PC-3 (cell line): Measurements from ENCODE around the gene ZNF768. TPM values are rescaled to one million over a fixed set of nuclear protein-coding genes. Genes with fewer than 3 reads are reported as not detected.

ENCODE experiments used
- ATAC-seq: fragments of 200-7000 bp; cut with Tn5 transposase; 2 replicates; pipeline ENCODE4 v1.9.1; 2020; ENCODE audit warnings: mild to moderate bottlenecking, moderate library complexity
- Bru-seq: library from RNA; stranded (reverse); fragments of 400-500 nt; gene quantifications from one replicate; lab custom pipeline; 2021; lab: Mats Ljungman, UMichigan
- BruChase-seq, 2 experiments: library from RNA; stranded (reverse); fragments of 400-500 nt; gene quantifications; one replicate each; lab custom pipeline; 2021; lab: Mats Ljungman, UMichigan
- BruUV-seq: library from RNA; stranded (reverse); fragments of 400-500 nt; replicated peaks from 2 replicates; lab custom pipeline; 2021; lab: Mats Ljungman, UMichigan
- CTCF ChIA-PET: fragments of 300-600 bp; sonication (Branson Sonifier 250); formaldehyde crosslinking; loops from one replicate; lab custom pipeline; 2022; ENCODE audit warnings: antibody characterized with exemption; lab: Charles Lee
- POLR2A ChIA-PET: fragments of 300-600 bp; sonication (Branson Sonifier 250); formaldehyde crosslinking; loops from one replicate; lab custom pipeline; 2022; ENCODE audit warnings: antibody characterized with exemption; ENCODE audit not compliant: unreplicated experiment; lab: Charles Lee
- DNase-seq: peaks from one replicate; pipeline ENCODE4 v3.0.0-alpha.2; 2015
- H2AFZ ChIP-seq: fragments of 300-600 bp; sonication (generic); 2 replicates; pipeline ENCODE4 v1.6.0; 2016; ENCODE audit warnings: antibody characterized with exemption, low read length
- H3F3A ChIP-seq: fragments of 300-600 bp; sonication (generic); one replicate; pipeline ENCODE4 v1.6.0; 2017; ENCODE audit warnings: antibody characterized with exemption, low read length, control low read depth, mild to moderate bottlenecking; ENCODE audit not compliant: unreplicated experiment
- H3K27ac ChIP-seq: fragments of 300-600 bp; sonication (generic); 2 replicates; pipeline ENCODE4 v1.5.1; 2016; ENCODE audit warnings: mild to moderate bottlenecking, low read length
- H3K27me3 ChIP-seq: fragments of 300-600 bp; sonication (generic); 2 replicates; pipeline ENCODE4 v1.6.1; 2016; ENCODE audit warnings: low read length, mixed read lengths
- H3K36me3 ChIP-seq: fragments of 300-600 bp; sonication (generic); 2 replicates; pipeline ENCODE4 v1.6.1; 2016; ENCODE audit warnings: low read depth, mixed run types, low read length, mixed read lengths
- H3K4me1 ChIP-seq: fragments of 300-600 bp; sonication (generic); 2 replicates; pipeline ENCODE4 v1.5.1; 2016; ENCODE audit warnings: low read length; ENCODE audit not compliant: insufficient read depth
- H3K4me2 ChIP-seq: fragments of 300-600 bp; sonication (generic); 2 replicates; pipeline ENCODE4 v1.6.0; 2016; ENCODE audit warnings: low read length
- H3K4me3 ChIP-seq: fragments of 300-600 bp; sonication (generic); 2 replicates; pipeline ENCODE4 v1.5.1; 2016; ENCODE audit warnings: mild to moderate bottlenecking, low read length, mixed read lengths
- H3K79me2 ChIP-seq: fragments of 300-600 bp; sonication (generic); 2 replicates; pipeline ENCODE4 v1.6.1; 2017; ENCODE audit warnings: low read length, mixed read lengths
- H3K9ac ChIP-seq: fragments of 300-600 bp; sonication (generic); 2 replicates; pipeline ENCODE4 v1.6.0; 2016; ENCODE audit warnings: mild to moderate bottlenecking, low read length
- H3K9me2 ChIP-seq: fragments of 300-600 bp; sonication (generic); replicated peaks from 2 replicates; pipeline ENCODE4 v1.6.1; 2016; ENCODE audit warnings: mixed run types, low read length, mixed read lengths
- H3K9me3 ChIP-seq: fragments of 300-600 bp; sonication (generic); 2 replicates; pipeline ENCODE4 v1.6.1; 2016; ENCODE audit warnings: low read length, mixed read lengths
- H4K20me1 ChIP-seq: fragments of 300-600 bp; sonication (generic); 2 replicates; pipeline ENCODE4 v1.6.1; 2016; ENCODE audit warnings: low read length, mixed read lengths
- EZH2 ChIP-seq: fragments of 300-600 bp; sonication (generic); IDR thresholded peaks from one replicate; pipeline ENCODE4 v1.6.1; 2017; ENCODE audit warnings: antibody characterized with exemption, mild to moderate bottlenecking, low read length; ENCODE audit not compliant: unreplicated experiment
- EZH2phosphoT487 ChIP-seq: fragments of 300-600 bp; sonication (generic); IDR thresholded peaks from 2 replicates; pipeline ENCODE4 v1.6.1; 2018; ENCODE audit warnings: mild to moderate bottlenecking, antibody characterized with exemption, low read length, borderline replicate concordance
- intact Hi-C: fragments of 100-400 bp; cut with micrococcal nuclease; formaldehyde crosslinking; loops from 2 replicates; pipeline ENCODE4 v1.9.0; 2023
- long read RNA-seq: library from polyadenylated mRNA; unstranded; transcript quantifications from one replicate; pipeline ENCODE4 v2.0.0, GENCODE V29; 2021; ENCODE audit not compliant: unreplicated experiment
- total RNA-seq: library from RNA; depleted of rRNA; stranded (reverse); fragments of >200 nt; gene quantifications from 2 replicates; pipeline ENCODE4 v1.2.3, GENCODE V29; 2014; rRNA removed
- TF ChIP-seq, protein P1 (sequence below): fragments of 300-600 bp; sonication (generic); conservative IDR thresholded peaks from 2 replicates; pipeline ENCODE4 v1.5.1; 2017; ENCODE audit warnings: antibody characterized with exemption, low read depth, mild to moderate bottlenecking, low read length

Gene ZNF768
- total RNA-seq = 31.2 and 46.7 TPM in 2 replicates
- percentile 68 among the genes with signal in this experiment for Bru-seq, nascent RNA
- percentile 94 among the genes with signal in this experiment for BruChase-seq, experiment 1, labeled RNA remaining after a 6-hour chase
- BruChase-seq, experiment 2, labeled RNA remaining after a 2-hour chase = percentile 90 among the genes with signal in this experiment
- long read RNA-seq, transcript ZNF768-201 (2 exons, 2,315 nt) = major isoform, 8 of 28 reads
- long read RNA-seq, partial matches to known transcripts = 0 of 28 reads
- long read RNA-seq, other reads (novel, unspliced or antisense) = 20 of 28 reads

DNA sequence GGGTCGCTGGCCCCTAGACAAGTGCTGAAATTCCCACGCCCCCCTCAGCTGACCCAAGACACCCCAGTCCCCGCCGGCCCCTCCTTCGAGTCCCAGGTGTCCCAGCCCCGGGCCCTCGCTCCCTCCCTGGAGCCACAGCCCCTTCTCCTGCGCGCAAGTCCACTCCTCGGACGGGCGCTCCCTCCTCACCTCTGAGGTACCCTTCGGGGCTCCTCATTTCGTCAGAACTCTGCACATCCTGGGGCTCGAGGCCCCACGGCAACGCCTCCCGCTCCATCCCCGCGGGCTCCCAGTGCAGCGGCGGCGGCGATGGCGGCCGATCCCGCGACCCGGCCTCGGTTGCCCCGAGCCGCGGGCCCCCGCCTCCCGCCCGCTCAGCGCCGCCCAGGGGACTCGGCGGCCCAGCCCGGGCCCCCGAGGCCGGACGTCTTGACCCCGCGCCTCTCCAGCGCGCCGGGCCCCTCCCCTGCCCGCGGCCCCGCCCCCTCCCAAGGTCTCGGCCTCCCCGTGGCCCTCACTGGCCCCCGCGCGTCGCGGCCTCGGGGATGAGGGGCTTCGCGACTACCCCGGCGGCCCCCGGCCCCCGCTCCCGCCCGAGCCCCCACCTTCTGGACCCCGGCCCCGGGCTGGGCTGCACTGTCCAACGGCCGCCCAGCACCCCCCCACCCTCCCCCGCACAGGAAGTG is at the start of gene ZNF768:
TSS of gene ZNF768 (minus strand) at position 430 of the 686 bp plus-strand sequence. CDS start at position 277, 153 bp downstream.
- peaks cover 7% of the 10 kb centered on the region for H3K4me1 ChIP-seq
- peak within 1 kb of the TSS; percentile 87 for H2AFZ ChIP-seq
- peak within 1 kb of the TSS; percentile 89 for H3K4me3 ChIP-seq
- H4K20me1 ChIP-seq = no peaks in the 10 kb centered on the region
- peak within 1 kb of the TSS; percentile 95 for H3K4me2 ChIP-seq
- H3K36me3 ChIP-seq = no peaks in the 10 kb centered on the region
- no peaks in the 10 kb centered on the region for H3K9me2 ChIP-seq
- no TSS peak for BruUV-seq
- H3F3A ChIP-seq = no peaks in the 10 kb centered on the region
- ChIA-PET POLR2A (interaction anchor here (0.6 kb wide), 1 partner anchor 26 kb away, joined by 3 read pairs; no protein-coding TSS in a partner anchor), CTCF (no interaction called here)
- H3K9me3 ChIP-seq = no peaks in the 10 kb centered on the region
- peak within 1 kb of the TSS; percentile 88 for H3K27ac ChIP-seq
- DNase-seq (peak; percentile 8), ATAC-seq (peak; percentile 33)
- TF ChIP-seq, protein P1, sequence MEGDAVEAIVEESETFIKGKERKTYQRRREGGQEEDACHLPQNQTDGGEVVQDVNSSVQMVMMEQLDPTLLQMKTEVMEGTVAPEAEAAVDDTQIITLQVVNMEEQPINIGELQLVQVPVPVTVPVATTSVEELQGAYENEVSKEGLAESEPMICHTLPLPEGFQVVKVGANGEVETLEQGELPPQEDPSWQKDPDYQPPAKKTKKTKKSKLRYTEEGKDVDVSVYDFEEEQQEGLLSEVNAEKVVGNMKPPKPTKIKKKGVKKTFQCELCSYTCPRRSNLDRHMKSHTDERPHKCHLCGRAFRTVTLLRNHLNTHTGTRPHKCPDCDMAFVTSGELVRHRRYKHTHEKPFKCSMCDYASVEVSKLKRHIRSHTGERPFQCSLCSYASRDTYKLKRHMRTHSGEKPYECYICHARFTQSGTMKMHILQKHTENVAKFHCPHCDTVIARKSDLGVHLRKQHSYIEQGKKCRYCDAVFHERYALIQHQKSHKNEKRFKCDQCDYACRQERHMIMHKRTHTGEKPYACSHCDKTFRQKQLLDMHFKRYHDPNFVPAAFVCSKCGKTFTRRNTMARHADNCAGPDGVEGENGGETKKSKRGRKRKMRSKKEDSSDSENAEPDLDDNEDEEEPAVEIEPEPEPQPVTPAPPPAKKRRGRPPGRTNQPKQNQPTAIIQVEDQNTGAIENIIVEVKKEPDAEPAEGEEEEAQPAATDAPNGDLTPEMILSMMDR = no peak
- TF ChIP-seq EZH2 = no peak
- no peak for TF ChIP-seq EZH2phosphoT487
- H3K9ac ChIP-seq = peak within 1 kb of the TSS; percentile 95
- H3K79me2 ChIP-seq = peaks cover 8% of the 10 kb centered on the region
- intact Hi-C loops = loop anchor here (10.0 kb wide), 2 partner anchors 81 to 109 kb away; partner anchors contain the start of gene SEPHS2
- H3K27me3 ChIP-seq = no peaks in the 10 kb centered on the region

DNA sequence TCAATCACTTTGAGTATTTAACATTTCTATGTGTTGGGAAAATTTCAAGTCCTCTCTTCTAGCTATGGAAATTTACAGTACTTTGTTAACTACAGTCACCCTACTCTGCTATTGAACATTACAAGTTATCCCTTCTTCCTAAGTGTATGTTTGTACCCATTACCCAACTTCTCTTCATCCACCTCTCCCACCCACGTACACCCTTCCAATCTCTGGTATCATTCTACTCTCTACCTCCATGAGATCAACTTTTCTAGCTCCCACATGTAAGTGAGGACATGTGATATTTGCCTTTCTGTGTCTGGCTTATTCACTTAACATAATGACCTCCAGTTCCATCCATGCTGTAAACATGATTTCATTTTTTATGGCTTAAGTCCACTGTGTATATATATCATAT is 48.3 kb upstream of the ZNF768 start:
- no peaks in the 10 kb centered on the region for H4K20me1 ChIP-seq
- peaks cover 9% of the 10 kb centered on the region; the same call in 1 of the 2 replicates for H3K4me1 ChIP-seq
- H2AFZ ChIP-seq = no peak overlapping the region
- no peaks in the 10 kb centered on the region for H3K9me2 ChIP-seq
- intact Hi-C loops = loop anchor here (10.0 kb wide), 1 partner anchor 60 kb away; no protein-coding TSS in a partner anchor
- H3K9me3 ChIP-seq = no peaks in the 10 kb centered on the region
- H3K27ac ChIP-seq = no peak overlapping the region
- CTCF ChIA-PET = no interaction called here
- DNase-seq = no peak
- H3K4me2 ChIP-seq = no peak overlapping the region
- POLR2A ChIA-PET = interaction anchor here (0.6 kb wide), 2 partner anchors 16 to 204 kb away, joined by 3 to 5 read pairs; no protein-coding TSS in a partner anchor
- H3K9ac ChIP-seq = no peak overlapping the region
- H3F3A ChIP-seq = no peaks in the 10 kb centered on the region
- BruUV-seq = no TSS peak
- no peaks in the 10 kb centered on the region for H3K27me3 ChIP-seq
- no peak for ATAC-seq
- no peak overlapping the region for H3K4me3 ChIP-seq
- TF ChIP-seq EZH2 (no peak), EZH2phosphoT487 (no peak)
- TF ChIP-seq, protein P1 = no peak
- 0 out of 2 replicates have a peak, but pooled peaks cover 2% of the 10 kb centered on the region for H3K36me3 ChIP-seq
- peaks cover 7% of the 10 kb centered on the region; the same call in 1 of the 2 replicates for H3K79me2 ChIP-seq
